PFSK-1 (cell line): ENCODE data around the gene VPS8.

Experiments used
- FOXP2 ChIP-seq: optimal IDR thresholded peaks from 2 replicates; pipeline ENCODE3; 2011; ENCODE audit warnings: borderline replicate concordance, control low read depth, inconsistent platforms; ENCODE audit not compliant: insufficient read depth; ENCODE audit errors: extremely low read length, extremely low read depth
- POLR2AphosphoS5 ChIP-seq: IDR thresholded peaks from 2 replicates; pipeline ENCODE4 v1.6.1; 2012; ENCODE audit warnings: low read depth, mild to moderate bottlenecking, control low read depth, low read length, moderate library complexity
- SIN3A ChIP-seq: IDR thresholded peaks from 2 replicates; pipeline ENCODE4 v1.6.1; 2012; ENCODE audit warnings: mild to moderate bottlenecking, low read length, moderate library complexity, borderline replicate concordance; ENCODE audit not compliant: insufficient read depth
- TAF1 ChIP-seq: IDR thresholded peaks from 2 replicates; pipeline ENCODE4 v1.6.1; 2012; ENCODE audit warnings: low read length, control low read depth, borderline replicate concordance; ENCODE audit not compliant: insufficient read depth
- TF ChIP-seq, protein P1 (sequence below), 2 experiments: IDR thresholded peaks; 2 replicates each; pipeline versions ENCODE4 v1.6.1 to v1.8.0; 2011 to 2012; ENCODE audit warnings: low read depth in 2 of 2, low read length in 2 of 2, control low read depth in 1 of 2, inconsistent platforms in 1 of 2, mild to moderate bottlenecking in 1 of 2, moderate library complexity in 1 of 2; ENCODE audit not compliant: insufficient read depth in 1 of 2

The VPS8 gene

DNA sequence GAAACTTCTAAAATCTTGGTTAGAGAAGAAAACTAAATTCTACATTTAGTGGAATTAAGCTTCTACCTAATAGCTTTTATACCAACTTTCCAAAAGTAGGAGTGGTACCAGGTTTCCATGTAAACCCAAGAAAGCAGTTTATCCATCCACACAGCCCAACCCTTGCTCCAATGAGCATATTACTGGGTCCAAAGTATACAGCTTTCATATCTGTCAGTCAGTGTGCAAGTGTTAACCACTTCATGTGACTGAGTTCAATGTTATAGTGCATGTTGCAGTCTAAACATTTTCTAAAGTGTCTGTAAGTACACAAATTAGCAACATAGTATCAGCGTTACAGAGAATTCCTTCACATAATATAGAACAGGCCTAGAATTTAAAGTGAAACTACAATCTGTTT, 267.7 kb downstream of the VPS8 start:
- TF ChIP-seq TAF1: no peak
- no peak for TF ChIP-seq SIN3A
- TF ChIP-seq POLR2AphosphoS5: no peak
- TF ChIP-seq FOXP2: no peak
- TF ChIP-seq, protein P1, sequence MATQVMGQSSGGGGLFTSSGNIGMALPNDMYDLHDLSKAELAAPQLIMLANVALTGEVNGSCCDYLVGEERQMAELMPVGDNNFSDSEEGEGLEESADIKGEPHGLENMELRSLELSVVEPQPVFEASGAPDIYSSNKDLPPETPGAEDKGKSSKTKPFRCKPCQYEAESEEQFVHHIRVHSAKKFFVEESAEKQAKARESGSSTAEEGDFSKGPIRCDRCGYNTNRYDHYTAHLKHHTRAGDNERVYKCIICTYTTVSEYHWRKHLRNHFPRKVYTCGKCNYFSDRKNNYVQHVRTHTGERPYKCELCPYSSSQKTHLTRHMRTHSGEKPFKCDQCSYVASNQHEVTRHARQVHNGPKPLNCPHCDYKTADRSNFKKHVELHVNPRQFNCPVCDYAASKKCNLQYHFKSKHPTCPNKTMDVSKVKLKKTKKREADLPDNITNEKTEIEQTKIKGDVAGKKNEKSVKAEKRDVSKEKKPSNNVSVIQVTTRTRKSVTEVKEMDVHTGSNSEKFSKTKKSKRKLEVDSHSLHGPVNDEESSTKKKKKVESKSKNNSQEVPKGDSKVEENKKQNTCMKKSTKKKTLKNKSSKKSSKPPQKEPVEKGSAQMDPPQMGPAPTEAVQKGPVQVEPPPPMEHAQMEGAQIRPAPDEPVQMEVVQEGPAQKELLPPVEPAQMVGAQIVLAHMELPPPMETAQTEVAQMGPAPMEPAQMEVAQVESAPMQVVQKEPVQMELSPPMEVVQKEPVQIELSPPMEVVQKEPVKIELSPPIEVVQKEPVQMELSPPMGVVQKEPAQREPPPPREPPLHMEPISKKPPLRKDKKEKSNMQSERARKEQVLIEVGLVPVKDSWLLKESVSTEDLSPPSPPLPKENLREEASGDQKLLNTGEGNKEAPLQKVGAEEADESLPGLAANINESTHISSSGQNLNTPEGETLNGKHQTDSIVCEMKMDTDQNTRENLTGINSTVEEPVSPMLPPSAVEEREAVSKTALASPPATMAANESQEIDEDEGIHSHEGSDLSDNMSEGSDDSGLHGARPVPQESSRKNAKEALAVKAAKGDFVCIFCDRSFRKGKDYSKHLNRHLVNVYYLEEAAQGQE (IDR thresholded peaks at IDR 0.05; ENCODE audit: insufficient read depth in 1 of 2, low read depth in 2 of 2, low read length in 2 of 2): no peak

DNA sequence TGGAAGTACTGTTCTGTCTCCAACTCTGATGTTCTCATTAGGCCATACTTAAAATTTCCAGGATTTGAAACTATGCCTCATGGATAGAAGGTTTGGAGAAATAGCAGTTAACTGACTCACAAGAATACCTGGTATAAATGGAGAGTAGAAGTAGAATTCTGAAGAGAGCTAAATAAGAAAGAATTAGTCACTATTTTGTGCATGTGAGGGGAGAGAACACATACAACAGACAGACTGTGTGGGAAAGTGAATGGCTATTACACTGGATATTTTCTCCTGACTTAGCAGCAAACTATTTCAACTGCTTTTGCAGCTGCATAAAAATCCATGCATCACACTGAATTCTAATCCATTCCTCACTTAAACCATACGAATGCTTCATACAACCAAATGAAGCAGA, 269.6 kb downstream of the VPS8 start:
- TF ChIP-seq, protein P1 (IDR thresholded peaks at IDR 0.05; ENCODE audit: insufficient read depth in 1 of 2, low read depth in 2 of 2, low read length in 2 of 2): no peak
- no peak for TF ChIP-seq POLR2AphosphoS5
- no peak for TF ChIP-seq FOXP2

DNA sequence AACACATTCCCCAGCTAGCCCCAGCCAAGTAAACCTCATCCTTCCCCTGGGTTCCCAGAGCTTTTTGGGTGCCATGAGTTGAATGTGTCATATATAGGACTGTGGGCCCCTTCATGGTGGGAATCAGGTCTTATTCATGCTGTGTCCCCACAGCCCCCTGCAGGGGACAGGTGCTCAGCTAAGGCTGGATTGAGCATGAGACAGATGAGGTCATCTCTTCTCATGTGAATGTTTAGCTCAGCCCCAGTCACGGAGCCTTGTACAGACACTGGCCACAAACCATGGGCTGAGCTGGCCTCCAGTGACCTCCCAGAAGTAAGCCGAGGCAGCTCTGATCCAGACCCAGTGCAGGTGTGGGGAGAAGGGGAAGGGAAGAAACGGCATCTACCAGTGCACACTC, 270.2 kb downstream of the VPS8 start:
- TF ChIP-seq FOXP2: no peak
- TF ChIP-seq TAF1: no peak
- TF ChIP-seq, protein P1 (IDR thresholded peaks at IDR 0.05; ENCODE audit: insufficient read depth in 1 of 2, low read depth in 2 of 2, low read length in 2 of 2): no peak
- no peak for TF ChIP-seq SIN3A
- TF ChIP-seq POLR2AphosphoS5: no peak

- TF ChIP-seq TAF1 (no peak), SIN3A (no peak), FOXP2 (no peak), POLR2AphosphoS5 (no peak)
- TF ChIP-seq, protein P1 (IDR thresholded peaks at IDR 0.05; ENCODE audit: insufficient read depth in 1 of 2, low read depth in 2 of 2, low read length in 2 of 2): no peak
Observed at GRCh38 chr3:185082829-185083228, 270.9 kb downstream of the VPS8 start.

DNA sequence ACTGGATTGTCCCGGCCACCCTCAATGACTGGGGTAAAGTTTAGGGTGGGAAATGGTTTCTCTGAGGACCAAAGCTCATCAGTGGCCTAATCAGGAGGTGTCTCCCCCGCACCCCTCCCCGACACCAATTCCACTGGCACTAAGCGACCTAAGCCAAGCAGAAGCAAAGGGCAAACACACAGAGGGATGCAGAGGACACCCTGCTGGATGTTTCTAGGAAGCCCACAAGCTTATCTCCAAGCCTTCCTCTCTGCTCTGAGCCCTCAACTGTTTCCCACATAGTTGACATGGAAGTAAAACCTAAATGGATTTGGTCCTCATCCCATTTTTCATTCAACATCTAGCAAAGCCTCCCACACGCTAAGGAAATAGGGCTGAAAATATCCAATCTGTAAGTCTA, 272.4 kb downstream of the VPS8 start:
- TF ChIP-seq FOXP2 (no peak), TAF1 (no peak), POLR2AphosphoS5 (no peak), SIN3A (no peak)
- TF ChIP-seq, protein P1 (IDR thresholded peaks at IDR 0.05; ENCODE audit: insufficient read depth in 1 of 2, low read depth in 2 of 2, low read length in 2 of 2): no peak
